Peyer's patch (tissue), 4 donors: ENCODE data around the gene DHFR. TPM values are rescaled to one million over a fixed set of nuclear protein-coding genes. Genes with fewer than 3 reads are reported as not detected.

Source experiments
- DNase-seq, 3 donors: peaks; one replicate each; pipeline ENCODE4 v3.0.0-alpha.2; 2017 to 2019
- H3K27ac ChIP-seq, 4 donors: fragments of 200-600 bp; sonication (generic); one replicate each; pipeline ENCODE4 v1.5.1; 2016 to 2019
- H3K27me3 ChIP-seq, 2 donors: fragments of 200-600 bp; sonication (generic); one replicate each; pipeline ENCODE4 v1.5.1; 2019
- H3K36me3 ChIP-seq, 3 donors: fragments of 200-600 bp; sonication (generic); one replicate each; pipeline ENCODE4 v1.5.1; 2016 to 2019
- H3K4me1 ChIP-seq, 4 donors: fragments of 200-600 bp; sonication (generic); one replicate each; pipeline ENCODE4 v1.5.1; 2016 to 2019
- H3K4me3 ChIP-seq, 4 donors: fragments of 200-600 bp; sonication (generic); 1 replicate in 3 of 4; 2 replicates in 1 of 4; pipeline ENCODE4 v1.5.1; 2016 to 2019; ENCODE audit warnings: mild to moderate bottlenecking in 1 of 4
- H3K9me3 ChIP-seq, 4 donors: fragments of 200-600 bp; sonication (generic); one replicate each; pipeline ENCODE4 v1.5.1; 2016 to 2019; ENCODE audit warnings: mild to moderate bottlenecking in 1 of 4
- CTCF ChIP-seq, 6 experiments: fragments of 450-650 bp in 4 of 6; fragments of 200-600 bp in 2 of 6; sonication (generic) in 1 of 6; IDR thresholded peaks; one replicate each; pipeline ENCODE4 v1.5.1; 2017 to 2019; ENCODE audit warnings: antibody characterized with exemption in 6 of 6, mild to moderate bottlenecking in 3 of 6, moderate library complexity in 1 of 6
- POLR2A ChIP-seq, 2 donors: fragments of 450-650 bp; IDR thresholded peaks; one replicate each; pipeline ENCODE4 v1.5.1; 2017; ENCODE audit warnings: antibody characterized with exemption in 2 of 2, mild to moderate bottlenecking in 2 of 2, moderate library complexity in 2 of 2
- total RNA-seq, 4 donors: library from RNA; depleted of rRNA; stranded (reverse); fragments of >200 nt; gene quantifications; one replicate each; pipeline ENCODE4 v1.1.0, GENCODE V29; 2016

Gene DHFR
- total RNA-seq, 4 donors from 2014 or later, result 19.5 to 42.6 (median 24.9) TPM

DNA sequence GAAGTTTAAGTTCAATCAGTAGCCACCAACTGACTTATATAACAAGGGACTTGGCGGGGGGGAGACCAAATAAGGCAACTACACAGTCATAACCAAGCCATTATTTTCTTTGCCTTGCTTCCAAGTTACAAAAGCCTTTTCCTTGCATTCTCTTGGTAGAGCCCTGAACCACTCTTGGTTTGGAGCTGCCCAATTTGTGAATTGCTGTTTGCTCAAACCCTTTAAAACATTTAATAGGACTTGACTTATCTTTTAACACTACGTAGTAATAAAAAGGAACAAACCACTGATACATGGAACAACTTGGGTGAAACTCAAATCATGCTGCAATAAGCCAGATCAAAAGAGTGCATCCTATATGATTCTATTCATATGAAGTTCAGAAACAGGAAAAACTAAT lies 32.0 kb downstream of the DHFR start:
- H3K36me3 ChIP-seq, result no peaks in the 10 kb centered on the region
- no peak overlapping the region for H3K27ac ChIP-seq
- no peak for TF ChIP-seq POLR2A (IDR thresholded peaks at IDR 0.05)
- TF ChIP-seq CTCF (IDR thresholded peaks at IDR 0.05), result no peak
- H3K4me3 ChIP-seq, result no peak overlapping the region
- H3K27me3 ChIP-seq, result no peaks in the 10 kb centered on the region
- H3K9me3 ChIP-seq, result no peaks in the 10 kb centered on the region
- no peak for DNase-seq
- no peaks in the 10 kb centered on the region for H3K4me1 ChIP-seq

- Histone ChIP-seq H3K36me3 (no peaks in the 10 kb centered on the region), H3K4me3 (no peak overlapping the region), H3K9me3 (no peaks in the 10 kb centered on the region), H3K27me3 (no peaks in the 10 kb centered on the region), H3K4me1 (no peaks in the 10 kb centered on the region), H3K27ac (no peak overlapping the region)
- no peak for DNase-seq
- TF ChIP-seq POLR2A (IDR thresholded peaks at IDR 0.05) (no peak), CTCF (IDR thresholded peaks at IDR 0.05) (no peak)
These were observed 34.6 kb downstream of the DHFR start for GRCh38 chr5:80620211-80620610.

GRCh38 chr5:80619086-80619485 lies 35.7 kb downstream of the DHFR start:
- DNase-seq, result no peak

DNA sequence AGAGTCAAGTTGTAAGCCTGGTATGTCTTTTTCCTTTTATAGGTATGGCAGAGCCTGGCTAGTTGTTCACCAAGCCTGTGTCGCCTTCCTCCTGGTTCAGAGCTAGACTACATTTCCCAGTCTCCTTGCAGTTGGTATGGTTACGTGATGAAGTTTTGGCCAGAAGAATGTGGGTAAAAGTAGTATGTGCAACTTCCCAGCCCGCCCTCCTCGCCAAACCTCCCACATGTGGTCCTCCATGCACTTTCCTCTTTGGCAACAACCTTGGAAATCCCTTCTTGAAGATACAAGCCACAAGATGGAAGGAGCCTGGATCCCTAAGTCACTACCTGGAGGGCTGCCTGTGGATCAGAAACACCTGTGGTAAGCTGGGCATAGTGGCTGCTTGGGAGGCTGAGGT lies 36.3 kb downstream of the DHFR start:
- H3K9me3 ChIP-seq, result no peaks in the 10 kb centered on the region
- no peak overlapping the region for H3K4me3 ChIP-seq
- H3K27ac ChIP-seq, result no peak overlapping the region
- TF ChIP-seq POLR2A (IDR thresholded peaks at IDR 0.05) (no peak), CTCF (IDR thresholded peaks at IDR 0.05) (no peak)
- DNase-seq, result no peak
- no peaks in the 10 kb centered on the region for H3K36me3 ChIP-seq
- H3K27me3 ChIP-seq, result no peaks in the 10 kb centered on the region
- no peaks in the 10 kb centered on the region for H3K4me1 ChIP-seq

More at GRCh38 chr5:80619086-80619485, 35.7 kb downstream of the DHFR start:
- no peak overlapping the region for H3K4me3 ChIP-seq
- H3K27me3 ChIP-seq, result no peaks in the 10 kb centered on the region
- no peaks in the 10 kb centered on the region for H3K9me3 ChIP-seq
- no peaks in the 10 kb centered on the region for H3K4me1 ChIP-seq
- H3K27ac ChIP-seq, result no peak overlapping the region
- TF ChIP-seq POLR2A (IDR thresholded peaks at IDR 0.05) (no peak), CTCF (IDR thresholded peaks at IDR 0.05) (no peak)
- H3K36me3 ChIP-seq, result no peaks in the 10 kb centered on the region

- Histone ChIP-seq H3K4me3 (no peak overlapping the region), H3K4me1 (no peaks in the 10 kb centered on the region), H3K36me3 (no peaks in the 10 kb centered on the region), H3K27me3 (no peaks in the 10 kb centered on the region), H3K27ac (no peak overlapping the region), H3K9me3 (no peaks in the 10 kb centered on the region)
- DNase-seq, result no peak
- no peak for TF ChIP-seq CTCF (IDR thresholded peaks at IDR 0.05)
- no peak for TF ChIP-seq POLR2A (IDR thresholded peaks at IDR 0.05)
These were observed 39.4 kb downstream of the DHFR start for GRCh38 chr5:80615266-80615914.

DNA sequence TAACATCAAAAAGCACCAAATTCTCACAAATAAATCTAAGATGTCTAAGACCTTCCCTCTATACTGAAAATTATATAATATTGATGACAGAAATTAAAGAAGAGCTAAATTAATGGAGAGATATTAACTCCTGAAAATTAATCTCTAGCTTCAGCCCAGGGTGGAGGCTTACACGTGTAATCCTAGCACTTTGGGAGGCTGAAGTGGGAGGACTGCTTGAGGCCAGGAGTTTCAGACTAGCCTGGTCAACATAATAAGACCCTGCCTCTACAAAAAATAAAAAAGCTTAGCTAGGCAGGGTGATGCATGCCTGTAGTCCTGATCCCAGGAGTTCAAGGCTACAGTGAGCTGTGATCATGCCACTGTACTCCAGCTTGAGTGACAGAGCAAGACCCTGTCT lies 45.1 kb downstream of the DHFR start:
- Histone ChIP-seq H3K9me3 (no peaks in the 10 kb centered on the region), H3K27ac (no peak overlapping the region), H3K27me3 (no peaks in the 10 kb centered on the region), H3K36me3 (no peaks in the 10 kb centered on the region), H3K4me1 (no peaks in the 10 kb centered on the region), H3K4me3 (no peak overlapping the region)
- no peak for TF ChIP-seq POLR2A (IDR thresholded peaks at IDR 0.05)
- no peak for TF ChIP-seq CTCF (IDR thresholded peaks at IDR 0.05)
- no peak for DNase-seq
